ENCODE results near the gene SERPINA4. TPM values are rescaled to one million over a fixed set of nuclear protein-coding genes. Genes with fewer than 3 reads are reported as not detected.

Gene SERPINA4
- total and polyA plus RNA-seq, 2 experiments from 2014 or later, result not detected

- no peak for DNase-seq (ENCODE audit: low spot score)
- no peak for ATAC-seq
- Histone ChIP-seq H3K79me2 (replicated peaks; ENCODE audit: insufficient read depth) (no peaks in the 10 kb centered on the region), H4K20me1 (replicated peaks; ENCODE audit: insufficient read depth) (no peaks in the 10 kb centered on the region), H3K36me3 (ENCODE audit: insufficient read depth) (no peaks in the 10 kb centered on the region), H3K27me3 (ENCODE audit: insufficient read depth) (no peaks in the 10 kb centered on the region), H3K27ac (ENCODE audit: low read depth) (no peak overlapping the region), H3K4me1 (ENCODE audit: insufficient read depth) (no peaks in the 10 kb centered on the region), H3K4me3 (no peak overlapping the region), H3K9me2 (ENCODE audit: insufficient read depth) (0 out of 2 replicates have a peak, but pooled peaks cover 5% of the 10 kb centered on the region), H3K4me2 (no peak overlapping the region), H3F3A (replicated peaks; ENCODE audit: low read depth) (no peaks in the 10 kb centered on the region), H2AFZ (no peak overlapping the region)
- no peak overlapping the region for H3K4me3 Mint-ChIP-seq
- peaks cover 4% of the 10 kb centered on the region for H3K27me3 Mint-ChIP-seq (ENCODE audit: insufficient read depth, low read depth, poor library complexity)
- TF ChIP-seq EZH2phosphoT487 (IDR thresholded peaks at IDR 0.05; ENCODE audit: unreplicated experiment), result no peak
- no peak for TF ChIP-seq STAT1 (IDR thresholded peaks at IDR 0.05; ENCODE audit: unreplicated experiment)
- TF ChIP-seq CTCF (conservative IDR thresholded peaks at IDR 0.05; ENCODE audit: low read depth in 2 of 2), result no peak
- TF ChIP-seq ZNF114 (CRISPR knock-in tag; IDR thresholded peaks at IDR 0.05), result no peak
- no peak for TF ChIP-seq JUNB (IDR thresholded peaks at IDR 0.05; ENCODE audit: unreplicated experiment)
- no peak for TF ChIP-seq ZNF462 (CRISPR knock-in tag; IDR thresholded peaks at IDR 0.05)
- TF ChIP-seq POLR2AphosphoS5 (IDR thresholded peaks at IDR 0.05; ENCODE audit: low read depth), result no peak
- no peak for TF ChIP-seq CREB1 (CRISPR knock-in tag; IDR thresholded peaks at IDR 0.05; ENCODE audit: low read depth)
- TF ChIP-seq ZNF331 (CRISPR knock-in tag; IDR thresholded peaks at IDR 0.05; ENCODE audit: low read depth), result no peak
- TF ChIP-seq, protein P1, sequence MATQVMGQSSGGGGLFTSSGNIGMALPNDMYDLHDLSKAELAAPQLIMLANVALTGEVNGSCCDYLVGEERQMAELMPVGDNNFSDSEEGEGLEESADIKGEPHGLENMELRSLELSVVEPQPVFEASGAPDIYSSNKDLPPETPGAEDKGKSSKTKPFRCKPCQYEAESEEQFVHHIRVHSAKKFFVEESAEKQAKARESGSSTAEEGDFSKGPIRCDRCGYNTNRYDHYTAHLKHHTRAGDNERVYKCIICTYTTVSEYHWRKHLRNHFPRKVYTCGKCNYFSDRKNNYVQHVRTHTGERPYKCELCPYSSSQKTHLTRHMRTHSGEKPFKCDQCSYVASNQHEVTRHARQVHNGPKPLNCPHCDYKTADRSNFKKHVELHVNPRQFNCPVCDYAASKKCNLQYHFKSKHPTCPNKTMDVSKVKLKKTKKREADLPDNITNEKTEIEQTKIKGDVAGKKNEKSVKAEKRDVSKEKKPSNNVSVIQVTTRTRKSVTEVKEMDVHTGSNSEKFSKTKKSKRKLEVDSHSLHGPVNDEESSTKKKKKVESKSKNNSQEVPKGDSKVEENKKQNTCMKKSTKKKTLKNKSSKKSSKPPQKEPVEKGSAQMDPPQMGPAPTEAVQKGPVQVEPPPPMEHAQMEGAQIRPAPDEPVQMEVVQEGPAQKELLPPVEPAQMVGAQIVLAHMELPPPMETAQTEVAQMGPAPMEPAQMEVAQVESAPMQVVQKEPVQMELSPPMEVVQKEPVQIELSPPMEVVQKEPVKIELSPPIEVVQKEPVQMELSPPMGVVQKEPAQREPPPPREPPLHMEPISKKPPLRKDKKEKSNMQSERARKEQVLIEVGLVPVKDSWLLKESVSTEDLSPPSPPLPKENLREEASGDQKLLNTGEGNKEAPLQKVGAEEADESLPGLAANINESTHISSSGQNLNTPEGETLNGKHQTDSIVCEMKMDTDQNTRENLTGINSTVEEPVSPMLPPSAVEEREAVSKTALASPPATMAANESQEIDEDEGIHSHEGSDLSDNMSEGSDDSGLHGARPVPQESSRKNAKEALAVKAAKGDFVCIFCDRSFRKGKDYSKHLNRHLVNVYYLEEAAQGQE (IDR thresholded peaks at IDR 0.05; ENCODE audit: unreplicated experiment), result no peak
- TF ChIP-seq EZH2 (IDR thresholded peaks at IDR 0.05; ENCODE audit: low read depth, unreplicated experiment), result no peak
- H3K36me3 Mint-ChIP-seq (ENCODE audit: low read depth), result no peaks in the 10 kb centered on the region
- no peaks in the 10 kb centered on the region for H3K4me1 Mint-ChIP-seq
- no peaks in the 10 kb centered on the region; the same call in 2 of the 3 replicates for H3K9me3 Mint-ChIP-seq
- no peak overlapping the region for H3K27ac Mint-ChIP-seq
Measured at GRCh38 chr14:94570440-94570839, 9.2 kb downstream of the SERPINA4 start.

Measured in GM23338 (cell line).